Transverse colon (tissue), 4 donors: ENCODE data around the gene GPX4.

Source experiments
- EP300 ChIP-seq: sonication (generic); formaldehyde crosslinking; IDR thresholded peaks from one replicate; pipeline ENCODE4 v1.6.1; 2017; ENCODE audit warnings: antibody characterized with exemption, low read depth
- POLR2A ChIP-seq: fragments of 450-650 bp; IDR thresholded peaks from one replicate; pipeline ENCODE4 v1.6.1; 2016; ENCODE audit warnings: antibody characterized with exemption, mild to moderate bottlenecking, moderate library complexity
- POLR2AphosphoS5 ChIP-seq, 3 donors: sonication (generic); formaldehyde crosslinking; IDR thresholded peaks; one replicate each; pipeline ENCODE4 v1.6.1; 2016; ENCODE audit warnings: antibody characterized with exemption in 3 of 3
- TF ChIP-seq, protein P1 (sequence below), 5 experiments: fragments of 200-600 bp in 3 of 5; fragments of 450-650 bp in 2 of 5; sonication (generic) in 3 of 5; IDR thresholded peaks; 1 replicate in 2 of 5; 2 replicates in 3 of 5; pipeline ENCODE4 v1.5.1; 2016 to 2017; ENCODE audit warnings: antibody characterized with exemption in 5 of 5, inconsistent platforms in 3 of 5, mild to moderate bottlenecking in 2 of 5, moderate library complexity in 1 of 5

GRCh38 chr19:1115646-1116420, 12.0 kb downstream of the GPX4 start:
- TF ChIP-seq, protein P1, sequence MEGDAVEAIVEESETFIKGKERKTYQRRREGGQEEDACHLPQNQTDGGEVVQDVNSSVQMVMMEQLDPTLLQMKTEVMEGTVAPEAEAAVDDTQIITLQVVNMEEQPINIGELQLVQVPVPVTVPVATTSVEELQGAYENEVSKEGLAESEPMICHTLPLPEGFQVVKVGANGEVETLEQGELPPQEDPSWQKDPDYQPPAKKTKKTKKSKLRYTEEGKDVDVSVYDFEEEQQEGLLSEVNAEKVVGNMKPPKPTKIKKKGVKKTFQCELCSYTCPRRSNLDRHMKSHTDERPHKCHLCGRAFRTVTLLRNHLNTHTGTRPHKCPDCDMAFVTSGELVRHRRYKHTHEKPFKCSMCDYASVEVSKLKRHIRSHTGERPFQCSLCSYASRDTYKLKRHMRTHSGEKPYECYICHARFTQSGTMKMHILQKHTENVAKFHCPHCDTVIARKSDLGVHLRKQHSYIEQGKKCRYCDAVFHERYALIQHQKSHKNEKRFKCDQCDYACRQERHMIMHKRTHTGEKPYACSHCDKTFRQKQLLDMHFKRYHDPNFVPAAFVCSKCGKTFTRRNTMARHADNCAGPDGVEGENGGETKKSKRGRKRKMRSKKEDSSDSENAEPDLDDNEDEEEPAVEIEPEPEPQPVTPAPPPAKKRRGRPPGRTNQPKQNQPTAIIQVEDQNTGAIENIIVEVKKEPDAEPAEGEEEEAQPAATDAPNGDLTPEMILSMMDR (IDR thresholded peaks at IDR 0.05), result no peak
- TF ChIP-seq POLR2A (no peak), POLR2AphosphoS5 (IDR thresholded peaks at IDR 0.05) (no peak), EP300 (no peak)
